GM13976 (cell line): Measurements from ENCODE around the gene NOC4L.

Experiments
- DNase-seq: peaks from one replicate; pipeline ENCODE4 v3.0.0; 2012; ENCODE audit warnings: low spot score
- in situ Hi-C: fragments of 300-500 bp; cut with MboI; formaldehyde crosslinking; loops from one replicate; pipeline ENCODE4 v1.12.0; 2022; ENCODE audit warnings: low sequenced_read_pairs, mixed read lengths, inconsistent platforms; ENCODE audit not compliant: unreplicated experiment
- TF ChIP-seq, protein P1 (sequence below): IDR thresholded peaks from 2 replicates; pipeline ENCODE4 v1.5.1; 2012; ENCODE audit warnings: borderline replicate concordance, mild to moderate bottlenecking; ENCODE audit not compliant: insufficient read depth; ENCODE audit errors: extremely low read depth, missing control alignments, control extremely low read depth

NOC4L gene

DNA sequence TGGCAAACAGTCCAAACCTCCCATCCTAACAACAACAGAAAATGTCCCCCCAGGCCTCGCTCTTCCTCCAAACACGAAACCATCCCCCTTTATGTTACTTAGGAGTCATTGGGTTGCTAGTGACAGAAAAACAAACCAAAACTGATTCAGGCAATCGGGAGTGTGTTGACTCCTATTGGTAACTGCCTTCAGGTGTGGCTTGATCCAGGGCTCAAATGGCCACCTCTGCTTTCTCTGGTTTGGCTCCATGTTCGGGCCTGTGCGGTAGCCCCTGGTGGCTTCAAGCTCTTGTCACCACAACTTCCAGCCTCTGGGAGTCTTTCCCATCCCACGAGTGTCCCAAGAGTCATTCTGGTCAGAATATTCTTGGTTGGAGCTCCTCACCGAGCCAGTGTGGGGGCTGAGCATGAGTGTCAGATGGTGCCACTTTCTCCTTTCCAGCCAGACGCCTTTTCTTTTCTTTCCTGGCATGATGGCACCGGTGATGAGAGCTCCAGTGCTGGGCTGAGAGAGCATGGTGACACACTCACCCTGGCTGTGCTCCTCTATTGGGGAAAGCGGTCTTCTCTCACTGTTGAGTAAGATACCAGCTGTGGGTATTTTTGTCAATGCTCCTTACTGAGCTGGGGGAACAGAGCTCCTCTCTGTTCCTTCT, 38.6 kb downstream of the NOC4L start:
- no peak for DNase-seq
- in situ Hi-C loops, result no loop called here
- TF ChIP-seq, protein P1, sequence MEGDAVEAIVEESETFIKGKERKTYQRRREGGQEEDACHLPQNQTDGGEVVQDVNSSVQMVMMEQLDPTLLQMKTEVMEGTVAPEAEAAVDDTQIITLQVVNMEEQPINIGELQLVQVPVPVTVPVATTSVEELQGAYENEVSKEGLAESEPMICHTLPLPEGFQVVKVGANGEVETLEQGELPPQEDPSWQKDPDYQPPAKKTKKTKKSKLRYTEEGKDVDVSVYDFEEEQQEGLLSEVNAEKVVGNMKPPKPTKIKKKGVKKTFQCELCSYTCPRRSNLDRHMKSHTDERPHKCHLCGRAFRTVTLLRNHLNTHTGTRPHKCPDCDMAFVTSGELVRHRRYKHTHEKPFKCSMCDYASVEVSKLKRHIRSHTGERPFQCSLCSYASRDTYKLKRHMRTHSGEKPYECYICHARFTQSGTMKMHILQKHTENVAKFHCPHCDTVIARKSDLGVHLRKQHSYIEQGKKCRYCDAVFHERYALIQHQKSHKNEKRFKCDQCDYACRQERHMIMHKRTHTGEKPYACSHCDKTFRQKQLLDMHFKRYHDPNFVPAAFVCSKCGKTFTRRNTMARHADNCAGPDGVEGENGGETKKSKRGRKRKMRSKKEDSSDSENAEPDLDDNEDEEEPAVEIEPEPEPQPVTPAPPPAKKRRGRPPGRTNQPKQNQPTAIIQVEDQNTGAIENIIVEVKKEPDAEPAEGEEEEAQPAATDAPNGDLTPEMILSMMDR, result no peak

DNA sequence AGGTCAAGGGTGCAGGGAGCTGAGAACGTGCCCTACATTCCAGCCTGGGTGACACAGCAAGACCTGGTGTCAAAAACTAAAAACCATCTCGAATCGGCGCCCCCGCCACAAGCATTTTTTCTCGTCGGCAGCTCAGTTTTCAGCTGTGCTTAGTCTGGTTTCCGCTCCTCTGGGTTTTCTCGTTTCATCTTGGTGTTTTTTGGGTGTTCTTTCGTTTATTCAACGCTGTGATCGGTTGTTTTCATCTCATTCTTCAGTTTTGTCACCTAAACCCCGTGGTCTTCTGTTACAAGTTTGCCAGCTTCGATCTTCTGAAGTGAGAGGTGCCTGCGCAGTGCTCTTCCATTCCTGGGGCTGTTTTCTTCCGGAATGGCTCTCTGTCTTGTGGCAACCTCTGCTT, 41.4 kb downstream of the NOC4L start:
- TF ChIP-seq, protein P1, result no peak
- DNase-seq, result no peak
- in situ Hi-C loops, result no loop called here

DNA sequence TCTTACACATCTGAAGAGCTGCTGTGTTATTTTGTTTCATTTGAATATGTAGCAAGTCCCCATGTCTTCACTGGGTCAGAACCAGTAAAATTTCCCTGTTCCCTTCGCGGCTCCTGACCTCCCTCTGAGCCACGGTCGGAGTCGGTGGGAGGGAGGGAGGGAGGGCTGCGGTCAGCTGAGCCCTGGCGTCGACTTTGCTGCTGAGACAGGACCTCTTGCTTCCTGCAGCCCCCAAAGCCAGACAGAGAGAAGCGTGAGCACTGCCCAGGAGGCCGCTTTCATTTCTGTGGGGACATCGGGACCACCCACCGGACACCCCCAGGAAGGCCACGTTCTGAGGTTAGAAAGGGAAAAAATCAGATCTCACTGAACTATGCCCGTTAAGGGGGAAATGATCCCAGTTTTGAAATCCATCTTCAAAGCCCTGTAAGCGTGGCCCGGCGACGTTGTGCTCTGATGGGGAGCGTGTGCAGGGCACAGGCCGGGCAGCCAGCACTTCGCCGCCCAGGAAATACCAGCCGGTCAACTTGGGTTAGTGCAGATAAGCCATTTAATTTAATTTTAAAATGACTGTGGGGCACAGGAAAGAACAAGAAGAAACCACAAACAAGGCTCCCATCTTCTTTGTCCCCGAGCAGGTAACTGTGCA, 42.1 kb downstream of the NOC4L start:
- TF ChIP-seq, protein P1, result no peak
- DNase-seq, result no peak
- in situ Hi-C loops, result no loop called here

DNA sequence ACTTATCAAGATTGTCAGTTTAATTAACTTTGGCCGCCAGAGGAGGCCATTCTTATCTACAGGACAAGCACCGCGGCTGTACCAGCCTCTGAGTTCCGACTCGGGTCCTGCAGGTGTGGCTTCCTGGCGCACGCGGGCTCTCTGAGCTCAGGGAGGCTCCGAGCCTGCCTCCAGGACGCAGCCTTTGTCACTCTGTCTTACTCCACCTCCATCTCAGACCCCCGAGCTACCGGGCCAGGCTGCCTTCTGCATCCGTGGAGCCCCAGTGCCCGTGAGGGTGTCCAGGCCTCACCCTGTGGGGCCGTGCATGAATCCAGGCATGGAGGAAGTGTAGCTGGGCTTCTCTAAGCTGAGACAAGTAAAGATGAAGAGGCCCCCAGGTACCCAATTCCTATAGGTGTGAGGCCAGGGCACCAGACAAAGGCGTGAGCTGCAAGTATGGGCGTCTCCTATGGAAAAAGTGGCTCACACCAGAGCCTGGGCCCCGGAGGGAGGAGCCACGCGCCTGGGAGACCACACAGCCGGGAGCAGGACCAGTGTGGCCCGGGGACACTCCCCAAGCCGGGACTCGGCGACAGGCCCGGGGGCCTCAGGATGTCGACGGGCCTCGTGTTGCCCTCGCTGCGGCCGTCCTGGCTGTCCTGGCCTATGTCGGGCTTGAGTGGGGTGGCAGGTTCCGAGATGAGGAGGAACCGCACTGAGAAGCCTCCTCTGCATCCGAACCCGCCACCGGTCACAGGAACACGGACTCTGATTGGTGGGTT, 42.8 kb downstream of the NOC4L start:
- no peak for DNase-seq
- in situ Hi-C loops, result no loop called here
- TF ChIP-seq, protein P1, result no peak

DNA sequence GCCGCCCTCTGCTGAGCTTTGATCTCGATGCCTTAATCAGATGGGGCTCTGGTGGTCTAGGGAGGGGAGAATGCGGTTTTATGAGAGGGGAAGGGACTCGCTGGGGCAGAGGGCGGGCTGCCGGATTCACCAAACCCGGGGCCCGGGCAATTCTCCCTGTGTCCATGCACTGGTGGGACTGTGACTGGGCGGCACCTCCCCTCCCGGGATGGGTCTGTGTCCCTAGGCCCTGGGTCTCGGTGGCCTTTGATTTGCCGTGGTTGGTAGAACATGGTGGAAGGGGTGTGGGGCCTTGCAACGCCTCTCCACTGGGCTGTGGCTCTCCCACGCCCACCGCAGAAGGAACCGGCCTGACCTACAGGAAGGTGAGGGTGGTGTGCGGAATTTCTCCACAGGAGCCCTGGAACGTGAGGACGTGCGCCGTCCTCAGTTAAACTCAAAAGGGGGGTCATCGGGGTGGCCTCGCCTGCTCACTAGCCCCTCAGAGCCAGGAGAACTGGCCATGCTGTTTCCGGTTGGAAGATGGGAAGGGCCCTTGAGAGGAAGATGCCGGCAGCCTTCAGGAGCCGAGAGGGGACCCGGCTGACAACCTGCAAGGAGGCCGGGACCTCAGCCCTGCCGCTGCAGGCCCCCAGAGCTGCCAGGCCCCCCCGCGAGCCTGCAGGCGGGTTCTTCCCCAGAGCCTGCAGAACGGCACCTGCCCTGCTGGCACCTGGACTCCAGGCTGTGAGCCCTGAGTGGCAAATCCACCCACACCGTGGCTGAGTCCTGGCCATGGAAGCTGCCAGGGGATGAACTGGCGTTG, 43.6 kb downstream of the NOC4L start:
- DNase-seq, result no peak
- in situ Hi-C loops, result no loop called here
- TF ChIP-seq, protein P1, result no peak

DNA sequence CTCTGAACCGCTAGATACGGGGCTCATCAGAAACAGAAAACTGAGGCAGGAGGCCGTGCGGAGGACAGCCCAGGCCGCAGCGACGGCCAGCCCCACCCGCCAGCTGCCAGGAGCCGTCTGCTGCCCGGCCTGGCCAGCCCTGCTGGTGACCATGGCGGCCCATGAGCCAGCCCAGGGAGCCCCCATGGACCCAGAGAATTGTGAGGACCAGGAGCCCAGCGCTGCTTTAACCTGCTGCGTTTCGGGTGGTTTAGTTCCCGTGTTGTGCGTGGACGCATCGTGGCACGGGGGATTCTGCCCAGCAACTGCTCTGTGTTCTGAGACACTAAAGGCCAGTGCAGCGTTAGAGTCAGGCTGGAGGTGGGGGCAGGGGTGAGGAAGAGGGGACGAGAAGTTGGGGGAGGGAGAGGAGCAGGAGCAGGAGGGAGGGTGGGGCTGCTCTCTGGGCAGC, 44.2 kb downstream of the NOC4L start:
- DNase-seq, result no peak
- TF ChIP-seq, protein P1, result no peak
- in situ Hi-C loops, result no loop called here
